ENCODE data around the gene DDAH2.
A peak's percentile ranks its signal among the peaks of the same experiment; 100 is the strongest.

The DDAH2 gene

DNA sequence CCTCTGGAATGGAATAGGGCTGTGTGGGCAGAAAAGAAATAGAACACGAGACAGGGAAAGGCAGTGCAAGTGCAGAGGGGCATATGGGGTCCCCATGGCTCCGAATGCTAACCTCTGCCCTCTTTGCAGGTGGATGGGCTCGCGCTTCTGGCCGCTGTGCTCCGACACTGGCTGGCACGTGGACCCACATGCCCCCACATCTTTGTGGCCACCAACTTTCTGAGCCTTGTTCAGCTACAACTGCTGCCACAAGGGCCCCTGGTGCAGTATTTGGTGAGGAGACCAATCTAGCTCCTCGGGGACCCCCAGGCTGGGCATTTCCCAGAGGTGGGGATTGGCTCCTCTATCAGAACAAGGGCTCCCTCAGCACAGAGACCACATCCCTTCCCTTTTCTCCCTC, 32.2 kb upstream of the DDAH2 start:
- no peak for DNase-seq (ENCODE audit: low read depth in 4 of 4, low spot score in 1 of 4)

GRCh38 chr6:31760790-31761189, 31.7 kb upstream of the DDAH2 start:
- DNase-seq (ENCODE audit: low read depth in 4 of 4, low spot score in 1 of 4) = no peak

DNA sequence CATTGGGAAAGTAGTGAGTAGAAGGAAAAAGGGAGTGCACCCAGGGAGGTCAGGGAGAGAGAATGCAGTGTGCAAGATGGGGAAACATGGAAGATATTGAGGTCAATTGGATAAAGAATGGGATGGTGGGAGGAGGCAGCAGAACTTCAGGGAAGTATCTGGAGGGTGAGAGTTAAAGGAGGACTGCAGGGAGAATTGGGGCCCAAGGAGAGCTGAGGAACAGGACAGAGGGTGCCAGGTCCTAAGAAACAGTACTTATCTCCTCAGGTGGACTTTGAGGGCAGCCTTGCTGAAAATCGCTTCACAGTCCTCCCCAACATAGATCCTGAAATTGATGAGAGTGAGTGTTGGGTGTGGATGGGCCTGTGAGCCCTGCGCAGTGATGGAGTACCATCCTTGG, 29.2 kb upstream of the DDAH2 start:
- DNase-seq (ENCODE audit: low read depth in 4 of 4, low spot score in 1 of 4) = no peak

GRCh38 chr6:31752739-31753319, 23.7 kb upstream of the DDAH2 start:
- no peak for DNase-seq (ENCODE audit: low read depth in 4 of 4, low spot score in 1 of 4)

DNA sequence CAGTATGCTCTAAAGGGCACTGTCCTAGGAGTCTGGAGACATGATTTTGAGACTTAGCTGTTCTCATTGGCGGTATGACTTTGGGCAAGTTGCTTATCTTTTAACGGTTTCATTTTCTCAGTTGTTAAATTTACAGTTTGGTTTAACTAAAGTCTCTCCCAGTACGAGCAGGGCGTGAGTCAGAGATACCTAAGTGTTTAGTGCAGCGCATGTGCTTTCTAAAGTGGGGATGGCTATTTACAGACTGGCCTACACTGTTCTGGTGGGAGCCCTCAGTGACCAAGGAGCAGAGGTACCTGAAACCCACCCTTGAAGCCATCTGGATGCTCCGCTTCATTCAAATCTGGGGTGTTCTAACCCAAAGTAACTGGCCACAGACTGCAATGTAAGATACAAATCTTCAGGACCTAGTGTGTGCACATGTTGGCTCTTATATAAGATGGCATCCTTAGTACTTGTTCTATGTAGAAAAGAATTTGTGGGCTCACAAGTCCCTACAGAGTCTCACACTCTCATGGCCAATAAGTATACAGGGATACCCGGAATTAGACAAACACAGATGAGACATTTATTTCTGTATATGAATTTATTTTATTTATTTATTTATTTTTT, 21.4 kb upstream of the DDAH2 start:
- no peak for DNase-seq (ENCODE audit: low read depth in 4 of 4, low spot score in 1 of 4)

GRCh38 chr6:31749301-31750036, 20.4 kb upstream of the DDAH2 start:
- DNase-seq (ENCODE audit: low read depth in 4 of 4, low spot score in 1 of 4) = no peak

DNA sequence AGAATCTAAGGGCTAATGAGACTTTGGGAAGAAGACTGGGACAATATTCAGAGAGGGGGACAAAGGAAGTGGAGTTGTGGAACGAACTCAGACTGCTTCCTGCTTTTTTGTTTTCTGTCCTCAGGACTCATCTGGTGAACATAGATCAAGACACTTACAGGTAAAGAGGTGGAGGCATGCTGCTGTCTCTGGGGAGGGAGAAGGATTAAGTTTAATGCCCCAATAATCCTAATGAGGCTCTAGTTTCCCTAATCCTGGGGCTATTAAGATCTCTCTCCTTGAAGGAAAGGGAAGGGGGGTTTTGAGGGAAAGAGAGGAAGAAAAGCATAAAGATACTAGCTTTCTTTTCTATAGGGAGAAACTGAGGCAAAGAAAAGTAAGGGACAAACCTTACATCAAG, 15.3 kb upstream of the DDAH2 start:
- no peak for DNase-seq (ENCODE audit: low read depth in 4 of 4, low spot score in 1 of 4)

- no peak for DNase-seq (ENCODE audit: low read depth in 4 of 4, low spot score in 1 of 4)
Observed at GRCh38 chr6:31742894-31743293, 13.8 kb upstream of the DDAH2 start.

DNA sequence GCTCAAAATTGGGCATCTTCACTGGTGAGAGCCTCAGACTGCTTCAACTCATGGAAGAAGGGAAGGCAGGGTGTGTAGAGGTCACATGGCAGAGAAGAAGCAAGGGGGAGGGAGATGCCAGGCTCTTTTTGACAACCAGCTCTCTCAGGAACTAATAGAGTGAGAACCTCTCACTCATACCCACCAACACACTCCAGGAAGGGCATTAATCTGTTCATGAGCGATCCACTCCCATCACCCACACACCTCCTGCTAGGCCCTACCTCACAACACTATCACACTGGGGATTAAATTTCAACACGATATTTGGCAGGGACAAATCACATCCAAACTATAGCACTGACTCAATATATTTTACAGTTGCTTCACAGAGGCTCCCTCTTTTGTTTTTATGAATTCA, 12.7 kb upstream of the DDAH2 start:
- DNase-seq (ENCODE audit: low read depth in 4 of 4, low spot score in 1 of 4) = no peak

DNA sequence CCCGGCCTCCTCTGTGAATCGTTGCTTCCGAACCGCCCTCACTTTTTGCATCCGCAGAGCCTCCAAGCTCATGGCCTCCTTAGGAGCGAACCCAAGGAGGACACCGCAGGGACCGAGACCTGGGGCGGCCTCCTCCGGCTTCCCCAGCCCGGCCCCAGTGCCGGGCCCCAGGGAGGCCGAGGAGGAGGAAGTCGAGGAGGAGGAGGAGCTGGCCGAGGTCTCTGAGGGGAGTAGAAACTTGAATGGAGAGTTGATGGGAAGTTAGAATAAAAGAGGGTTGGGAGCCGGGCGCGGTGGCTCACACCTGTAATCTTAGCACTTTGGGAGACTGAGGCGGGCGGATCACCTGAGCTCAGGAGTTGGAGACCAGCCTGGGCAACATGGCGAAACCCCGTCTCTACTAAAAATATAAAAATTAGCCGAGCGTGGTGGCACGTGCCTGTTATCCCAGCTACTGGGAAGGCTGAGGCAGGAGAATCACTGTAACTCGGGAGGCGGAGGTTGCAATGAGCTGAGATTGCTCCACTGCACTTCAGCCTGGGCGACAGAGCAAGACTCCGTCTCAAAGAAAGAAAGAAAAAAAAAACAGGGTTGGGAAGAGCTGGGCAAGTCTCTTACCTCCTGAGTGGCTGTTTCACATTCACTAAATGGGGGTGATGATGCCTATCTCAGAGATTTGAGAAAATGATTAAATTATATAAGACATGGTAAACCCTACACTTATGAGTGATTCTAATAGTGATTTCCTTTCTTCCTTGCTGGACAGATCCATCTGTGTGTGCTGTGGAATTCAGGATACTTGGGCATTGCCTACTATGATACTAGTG, 11.5 kb upstream of the DDAH2 start:
- DNase-seq (ENCODE audit: low read depth in 4 of 4, low spot score in 1 of 4) = no peak

- DNase-seq (ENCODE audit: low read depth in 4 of 4, low spot score in 1 of 4) = peak; percentile 88 to 95 (median 92)
Observed at GRCh38 chr6:31739639-31740396, 10.7 kb upstream of the DDAH2 start, which contains the start of gene MSH5. TSS of gene MSH5 (plus strand) at chr6:31740005. CDS start at chr6:31740467, 462 bp downstream.

GRCh38 chr6:31737991-31738979, 9.2 kb upstream of the DDAH2 start:
- peak in 1 of 4 experiments; percentile 55 for DNase-seq (ENCODE audit: low read depth in 4 of 4, low spot score in 1 of 4)

GRCh38 chr6:31737315-31737990, 8.4 kb upstream of the DDAH2 start:
- no peak for DNase-seq (ENCODE audit: low read depth in 4 of 4, low spot score in 1 of 4)

DNA sequence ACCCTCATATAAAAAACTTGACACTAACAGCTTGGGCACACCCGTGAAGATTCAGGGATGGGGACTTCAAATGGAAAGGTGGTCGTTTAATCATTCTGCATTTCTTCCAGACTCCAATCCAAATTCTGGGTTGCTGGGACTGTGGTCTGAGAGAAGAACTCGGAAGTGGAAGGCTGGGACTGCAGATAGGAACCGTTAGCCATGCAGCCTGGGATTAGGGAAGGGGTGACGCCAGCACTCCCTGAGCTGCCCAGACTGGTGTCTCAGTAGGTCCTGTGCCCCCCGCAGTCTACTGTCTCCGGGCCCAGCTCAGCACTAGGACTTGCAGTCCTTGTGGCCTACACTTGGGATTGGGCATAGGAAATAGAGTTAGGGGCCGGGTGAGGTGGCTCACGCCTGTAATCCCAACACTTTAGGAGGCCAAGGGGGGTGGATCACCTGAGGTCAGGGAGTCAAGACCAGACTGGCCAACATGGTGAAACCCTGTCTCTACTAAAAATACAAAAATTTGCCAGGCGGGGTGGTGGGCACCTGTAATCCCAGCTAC, 7.7 kb upstream of the DDAH2 start:
- no peak for DNase-seq (ENCODE audit: low read depth in 4 of 4, low spot score in 1 of 4)

DNA sequence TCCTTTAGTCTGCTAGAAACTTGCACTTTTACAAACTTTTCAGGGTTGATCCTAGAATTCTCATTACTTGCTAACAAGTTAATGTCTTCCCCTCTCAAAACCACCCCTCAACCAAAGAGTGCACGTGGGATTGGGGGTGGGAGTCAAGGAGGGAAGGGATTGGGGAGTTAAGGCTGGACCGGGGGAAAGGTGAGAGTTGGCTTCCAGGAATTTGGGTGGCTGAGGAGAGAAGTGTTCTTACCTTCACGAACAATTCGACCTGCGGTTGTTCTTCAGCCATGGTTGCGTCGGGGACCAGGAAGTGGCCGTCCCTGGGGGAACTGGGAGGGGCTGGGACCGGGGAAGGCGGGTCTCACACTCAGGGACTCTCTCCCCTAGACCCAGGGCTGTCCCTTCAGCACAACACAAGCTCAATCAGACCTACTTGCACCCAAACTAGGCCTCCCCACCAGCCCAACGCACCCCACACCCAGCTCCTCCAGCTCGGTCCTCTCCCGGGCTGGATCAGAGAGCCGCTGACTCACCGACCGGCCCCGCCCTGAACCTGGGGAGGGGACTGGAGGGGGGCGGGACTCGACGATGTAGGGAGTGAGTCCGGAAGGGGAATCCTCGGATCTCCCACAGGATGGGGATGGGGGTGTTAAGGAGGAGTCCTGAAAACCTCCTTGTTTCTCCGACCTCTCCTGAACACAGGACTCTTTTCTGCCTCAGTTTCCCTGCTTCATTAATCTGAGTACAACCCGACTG, 7.1 kb upstream of the DDAH2 start, which contains the start of gene CLIC1:
Gene CLIC1, minus strand, starts transcription at position 510 of the 747 bp plus-strand sequence. Its CDS starts 230 bp downstream, at position 280.
- peak in 3 of 4 experiments; percentile 52 to 84 (median 69) for DNase-seq (ENCODE audit: low read depth in 4 of 4, low spot score in 1 of 4)

GRCh38 chr6:31734821-31735406, 5.8 kb upstream of the DDAH2 start:
- peak in 2 of 4 experiments; percentile 38 to 46 for DNase-seq (ENCODE audit: low read depth in 4 of 4, low spot score in 1 of 4)

DNA sequence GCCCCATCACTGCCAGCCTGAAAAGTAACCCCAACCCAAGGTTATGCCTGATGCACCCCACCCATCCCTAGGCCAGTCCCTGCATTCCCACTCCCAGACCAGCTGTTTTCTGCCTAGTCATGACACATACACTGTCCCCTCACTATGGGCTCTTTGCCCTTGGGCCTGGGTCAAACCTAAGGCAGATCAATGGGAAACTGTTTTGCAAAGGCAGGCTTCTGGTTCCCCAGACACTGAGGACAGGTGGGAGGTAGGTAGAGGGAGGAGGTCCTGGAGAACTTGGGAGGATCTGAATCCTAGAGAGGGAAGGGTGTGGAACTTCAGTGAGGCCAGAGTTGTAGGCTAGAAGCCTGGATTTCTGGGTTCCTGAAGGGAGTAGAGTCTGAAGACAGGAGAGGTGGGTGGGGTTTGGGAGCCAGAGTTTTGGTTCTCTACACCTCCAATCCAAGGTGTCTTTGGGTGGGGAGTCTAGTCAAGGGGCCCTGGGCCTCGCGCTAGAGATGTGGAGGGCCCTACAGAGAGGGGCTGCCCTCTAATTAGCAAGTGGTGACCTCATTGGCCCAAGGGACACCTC, 5.2 kb upstream of the DDAH2 start:
- no peak for DNase-seq (ENCODE audit: low read depth in 4 of 4, low spot score in 1 of 4)
